Endothelial cell of umbilical vein (primary cell): ENCODE results near the gene GRIN3A. TPM values are rescaled to one million over a fixed set of nuclear protein-coding genes. Genes with fewer than 3 reads are reported as not detected.

ENCODE experiments used
- BruUV-seq: library from RNA; stranded (reverse); fragments of 400-500 nt; replicated peaks from 2 replicates; lab custom pipeline; 2021; lab: Mats Ljungman, UMichigan
- CTCF ChIA-PET: fragments of 300-600, 350-600 bp; sonication (Branson Sonifier 250); formaldehyde crosslinking; loops from one replicate; lab custom pipeline; 2021; ENCODE audit warnings: antibody characterized with exemption, inconsistent platforms; lab: Charles Lee
- POLR2A ChIA-PET: fragments of 300-600, 350-600 bp; sonication (Branson Sonifier 250); formaldehyde crosslinking; loops from one replicate; lab custom pipeline; 2021; ENCODE audit warnings: antibody characterized with exemption, inconsistent platforms; lab: Charles Lee
- DNase-seq: peaks from one replicate; pipeline ENCODE4 v3.0.0-alpha.2; 2011; ENCODE audit warnings: low read depth, low spot score
- FAIRE-seq: peaks from 2 replicates; lab custom pipeline; 2011; peaks lifted over from hg19 to GRCh38; lab: Jason Lieb, UNC
- H2AFZ ChIP-seq: 2 replicates; pipeline ENCODE4 v1.6.0; 2012; ENCODE audit warnings: low read depth, low read length, control low read depth, inconsistent platforms
- H3K27ac ChIP-seq: 2 replicates; pipeline ENCODE4 v1.5.1; 2011; ENCODE audit warnings: low read depth, mild to moderate bottlenecking, control low read depth, low read length, moderate library complexity; ENCODE audit not compliant: insufficient read depth
- H3K27me3 ChIP-seq, 2 experiments: 2 replicates each; pipeline versions ENCODE4 v1.6.0 to v1.6.1; 2011; ENCODE audit warnings: low read length in 2 of 2, mixed read lengths in 1 of 2; ENCODE audit not compliant: control insufficient read depth in 2 of 2, insufficient read depth in 2 of 2
- H3K36me3 ChIP-seq, 2 experiments: 2 replicates in 1 of 2; 3 replicates in 1 of 2; pipeline ENCODE4 v1.5.1; 2011; ENCODE audit warnings: low read length in 2 of 2, mild to moderate bottlenecking in 1 of 2, moderate library complexity in 1 of 2; ENCODE audit not compliant: control insufficient read depth in 2 of 2, insufficient read depth in 2 of 2; ENCODE audit errors: extremely low read depth in 1 of 2
- H3K4me1 ChIP-seq: 3 replicates; pipeline ENCODE4 v1.5.1; 2011; ENCODE audit warnings: mild to moderate bottlenecking, low read length; ENCODE audit not compliant: control insufficient read depth, insufficient read depth; ENCODE audit errors: extremely low read depth
- H3K4me2 ChIP-seq: 2 replicates; pipeline ENCODE4 v1.6.1; 2011; ENCODE audit warnings: low read length, control low read depth, mixed read lengths; ENCODE audit not compliant: insufficient read depth
- H3K4me3 ChIP-seq, 3 experiments: fragments of 200-600 bp in 1 of 3; sonication (generic), shearing (Covaris generic) in 1 of 3; replicated peaks in 1 of 3; 2 replicates each; pipeline ENCODE4 v1.5.1; 2011 to 2016; ENCODE audit warnings: control low read depth in 3 of 3, low read length in 3 of 3, mild to moderate bottlenecking in 2 of 3, inconsistent platforms in 1 of 3, low read depth in 1 of 3, moderate library complexity in 1 of 3; ENCODE audit not compliant: insufficient read depth in 1 of 3
- H3K79me2 ChIP-seq: 2 replicates; pipeline ENCODE4 v1.6.0; 2012; ENCODE audit warnings: low read length, inconsistent platforms; ENCODE audit not compliant: control insufficient read depth, insufficient read depth
- H3K9ac ChIP-seq: replicated peaks from 2 replicates; pipeline ENCODE3; 2011; ENCODE audit warnings: low read length, control low read depth; ENCODE audit not compliant: insufficient read depth; ENCODE audit errors: extremely low read depth
- H3K9me1 ChIP-seq: replicated peaks from 3 replicates; pipeline ENCODE4 v1.6.0; 2011; ENCODE audit warnings: mild to moderate bottlenecking, low read length; ENCODE audit not compliant: control insufficient read depth, insufficient read depth; ENCODE audit errors: extremely low read depth
- H3K9me3 ChIP-seq: replicated peaks from 2 replicates; pipeline ENCODE4 v1.5.1; 2012; ENCODE audit warnings: low read length, inconsistent platforms; ENCODE audit not compliant: control insufficient read depth, insufficient read depth
- H4K20me1 ChIP-seq: replicated peaks from 2 replicates; pipeline ENCODE3; 2011; ENCODE audit warnings: mild to moderate bottlenecking, low read length; ENCODE audit not compliant: control insufficient read depth, insufficient read depth; ENCODE audit errors: extremely low read depth
- EZH2 ChIP-seq: IDR thresholded peaks from 2 replicates; pipeline ENCODE4 v1.6.1; 2012; ENCODE audit warnings: borderline replicate concordance, low read depth, mild to moderate bottlenecking, moderate library complexity, low read length, inconsistent platforms; ENCODE audit not compliant: severe bottlenecking
- FOS ChIP-seq: IDR thresholded peaks from 2 replicates; pipeline ENCODE4 v1.6.1; 2011; ENCODE audit warnings: mild to moderate bottlenecking, low read length, moderate library complexity, borderline replicate concordance; ENCODE audit not compliant: insufficient read depth
- GATA2 ChIP-seq: IDR thresholded peaks from 2 replicates; pipeline ENCODE4 v1.7.0; 2011; ENCODE audit warnings: low read depth, mild to moderate bottlenecking, moderate library complexity, mixed read lengths, low read length; ENCODE audit not compliant: insufficient read length, insufficient read depth
- JUN ChIP-seq: IDR thresholded peaks from 2 replicates; pipeline ENCODE4 v1.6.1; 2011; ENCODE audit warnings: borderline replicate concordance, low read depth; ENCODE audit not compliant: insufficient read length, insufficient read depth
- MYC ChIP-seq: IDR thresholded peaks from one replicate; pipeline ENCODE4 v1.6.1; 2011; ENCODE audit warnings: mild to moderate bottlenecking, low read depth, low read length
- POLR2A ChIP-seq: IDR thresholded peaks from 2 replicates; pipeline ENCODE4 v1.6.1; 2012; ENCODE audit warnings: low read depth, mild to moderate bottlenecking, control low read depth, low read length
- POLR2AphosphoS5 ChIP-seq: IDR thresholded peaks from 2 replicates; pipeline ENCODE4 v1.6.1; 2012; ENCODE audit warnings: low read depth, mild to moderate bottlenecking, control low read depth, low read length, moderate library complexity; ENCODE audit not compliant: insufficient read depth
- dilution Hi-C: fragments of 300-500 bp; cut with MboI; formaldehyde crosslinking; loops from one replicate; pipeline ENCODE4 v1.15.0; 2019; ENCODE audit warnings: low sequenced_read_pairs; ENCODE audit not compliant: extremely low pct_ligation_motif_present
- intact Hi-C: fragments of 100-400 bp; cut with micrococcal nuclease; formaldehyde crosslinking; loops from one replicate; pipeline ENCODE4 v1.10.0; 2022
- polyA plus RNA-seq, 4 experiments: library from polyadenylated mRNA; depleted of rRNA in 3 of 4; stranded (reverse) in 3 of 4; unstranded in 1 of 4; fragments of >200 nt; gene quantifications; 2 replicates each; pipeline versions ENCODE4 v1.2.1 to v1.2.3, GENCODE V29; 2011 to 2012; ENCODE audit warnings: missing spikeins in 1 of 4
- total RNA-seq: library from RNA; stranded (reverse); gene quantifications from 2 replicates; pipeline ENCODE4 v1.2.3, GENCODE V29; 2021
- TF ChIP-seq, protein P1 (sequence below): IDR thresholded peaks from 2 replicates; pipeline ENCODE4 v1.6.1; 2011; ENCODE audit not compliant: insufficient read depth, insufficient read length
- TF ChIP-seq, protein P2 (sequence below), 2 donors: IDR thresholded peaks; 1 replicate in 1 of 2; 2 replicates in 1 of 2; pipeline ENCODE4 v1.5.1; 2011; ENCODE audit warnings: low read length in 2 of 2, mild to moderate bottlenecking in 2 of 2, moderate library complexity in 2 of 2, control low read depth in 1 of 2, inconsistent platforms in 1 of 2, low read depth in 1 of 2; ENCODE audit not compliant: insufficient read depth in 1 of 2; ENCODE audit errors: extremely low read depth in 1 of 2

GRIN3A gene
- total and polyA plus RNA-seq, 2 donors (not counting 3 experiments of a cell fraction or from before 2014, with no cell fraction given): not detected

DNA sequence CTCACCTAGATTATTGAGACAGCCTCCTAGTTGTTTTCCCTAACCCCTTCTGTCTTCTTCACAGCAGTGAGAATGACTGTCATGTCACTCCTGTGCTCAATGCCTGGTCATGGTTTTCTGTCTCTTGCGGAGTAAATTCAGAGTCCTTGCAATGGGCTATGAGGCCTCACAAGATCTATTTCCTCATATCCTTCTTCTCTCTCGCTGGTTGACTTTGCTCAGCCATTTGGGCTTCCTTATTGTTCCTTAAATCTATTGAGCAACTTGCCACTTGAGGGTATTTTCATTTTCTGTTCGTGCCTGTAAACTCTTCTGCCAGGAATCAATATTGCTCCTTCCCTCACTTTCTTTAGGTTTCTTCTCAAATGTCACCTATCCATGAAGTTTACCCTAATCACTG is 152.7 kb downstream of the GRIN3A start:
- Histone ChIP-seq H3K9ac (no peak overlapping the region), H3K4me3 (no peak overlapping the region), H4K20me1 (no peaks in the 10 kb centered on the region), H3K27ac (no peak overlapping the region), H3K9me3 (no peaks in the 10 kb centered on the region), H3K9me1 (no peaks in the 10 kb centered on the region), H2AFZ (no peak overlapping the region), H3K27me3 (no peaks in the 10 kb centered on the region), H3K4me1 (no peaks in the 10 kb centered on the region), H3K79me2 (no peaks in the 10 kb centered on the region), H3K36me3 (no peaks in the 10 kb centered on the region), H3K4me2 (no peak overlapping the region)
- intact Hi-C loops: no loop called here
- dilution Hi-C loops: no loop called here
- TF ChIP-seq MYC (no peak), GATA2 (no peak), POLR2A (no peak), POLR2AphosphoS5 (no peak), EZH2 (no peak), FOS (no peak), JUN (no peak)
- TF ChIP-seq, protein P1, sequence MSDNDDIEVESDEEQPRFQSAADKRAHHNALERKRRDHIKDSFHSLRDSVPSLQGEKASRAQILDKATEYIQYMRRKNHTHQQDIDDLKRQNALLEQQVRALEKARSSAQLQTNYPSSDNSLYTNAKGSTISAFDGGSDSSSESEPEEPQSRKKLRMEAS: no peak
- TF ChIP-seq, protein P2, sequence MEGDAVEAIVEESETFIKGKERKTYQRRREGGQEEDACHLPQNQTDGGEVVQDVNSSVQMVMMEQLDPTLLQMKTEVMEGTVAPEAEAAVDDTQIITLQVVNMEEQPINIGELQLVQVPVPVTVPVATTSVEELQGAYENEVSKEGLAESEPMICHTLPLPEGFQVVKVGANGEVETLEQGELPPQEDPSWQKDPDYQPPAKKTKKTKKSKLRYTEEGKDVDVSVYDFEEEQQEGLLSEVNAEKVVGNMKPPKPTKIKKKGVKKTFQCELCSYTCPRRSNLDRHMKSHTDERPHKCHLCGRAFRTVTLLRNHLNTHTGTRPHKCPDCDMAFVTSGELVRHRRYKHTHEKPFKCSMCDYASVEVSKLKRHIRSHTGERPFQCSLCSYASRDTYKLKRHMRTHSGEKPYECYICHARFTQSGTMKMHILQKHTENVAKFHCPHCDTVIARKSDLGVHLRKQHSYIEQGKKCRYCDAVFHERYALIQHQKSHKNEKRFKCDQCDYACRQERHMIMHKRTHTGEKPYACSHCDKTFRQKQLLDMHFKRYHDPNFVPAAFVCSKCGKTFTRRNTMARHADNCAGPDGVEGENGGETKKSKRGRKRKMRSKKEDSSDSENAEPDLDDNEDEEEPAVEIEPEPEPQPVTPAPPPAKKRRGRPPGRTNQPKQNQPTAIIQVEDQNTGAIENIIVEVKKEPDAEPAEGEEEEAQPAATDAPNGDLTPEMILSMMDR (IDR thresholded peaks at IDR 0.05; ENCODE audit: extremely low read depth in 1 of 2, insufficient read depth in 1 of 2, low read depth in 1 of 2, low read length in 2 of 2): no peak
- DNase-seq (no peak), FAIRE-seq (no peak)
- CTCF ChIA-PET: no interaction called here
- no TSS peak for BruUV-seq
- POLR2A ChIA-PET: no interaction called here
